Activated CD4-positive, alpha-beta T cell treated with anti-CD3 and anti-CD28 coated beads for 36 hours (primary cell): Measurements from ENCODE around the gene TRPM6. TPM values are rescaled to one million over a fixed set of nuclear protein-coding genes. Genes with fewer than 3 reads are reported as not detected.

Experiments used
- ATAC-seq: fragments of 200-7000 bp; cut with Tn5 transposase; one replicate; pipeline ENCODE4 v1.10.0; 2021; ENCODE audit warnings: mild to moderate bottlenecking, moderate library complexity
- CTCF ChIA-PET: fragments of 350-600 bp; sonication (Branson Sonifier 250); formaldehyde crosslinking; loops from one replicate; lab custom pipeline; 2021; ENCODE audit warnings: antibody characterized with exemption; lab: Charles Lee
- POLR2A ChIA-PET: fragments of 350-600 bp; sonication (Branson Sonifier 250); formaldehyde crosslinking; loops from one replicate; lab custom pipeline; 2021; ENCODE audit warnings: antibody characterized with exemption, inconsistent platforms; lab: Charles Lee
- DNase-seq: peaks from one replicate; pipeline ENCODE4 v3.0.0-alpha.2; 2020
- H3K27ac Mint-ChIP-seq: one replicate; pipeline ENCODE4 v1.8.0; 2021; ENCODE audit warnings: mixed read lengths
- H3K27me3 Mint-ChIP-seq: one replicate; pipeline ENCODE4 v1.8.0; 2021; ENCODE audit warnings: mixed read lengths
- H3K36me3 Mint-ChIP-seq: one replicate; pipeline ENCODE4 v1.8.0; 2021; ENCODE audit warnings: low read depth, mixed read lengths
- H3K4me1 Mint-ChIP-seq: one replicate; pipeline ENCODE4 v1.8.0; 2021; ENCODE audit warnings: mixed read lengths
- H3K4me3 Mint-ChIP-seq: one replicate; pipeline ENCODE4 v1.8.0; 2021; ENCODE audit warnings: mild to moderate bottlenecking, moderate library complexity, mixed read lengths
- H3K9me3 Mint-ChIP-seq: one replicate; pipeline ENCODE4 v1.8.0; 2021; ENCODE audit warnings: low read depth, mixed read lengths
- intact Hi-C, 2 experiments: fragments of 100-400 bp; cut with DNase I in 1 of 2; cut with micrococcal nuclease in 1 of 2; formaldehyde crosslinking; loops; one replicate each; pipeline versions ENCODE4 v1.14.2 to v1.15.1; 2022 to 2024; cut with DNase I, micrococcal nuclease
- total RNA-seq, 2 experiments: library from RNA; stranded (reverse); gene quantifications; one replicate each; pipeline ENCODE4 v1.2.3, GENCODE V29; 2021

The TRPM6 gene
- total RNA-seq, 2 experiments from 2014 or later: 0.07 TPM

DNA sequence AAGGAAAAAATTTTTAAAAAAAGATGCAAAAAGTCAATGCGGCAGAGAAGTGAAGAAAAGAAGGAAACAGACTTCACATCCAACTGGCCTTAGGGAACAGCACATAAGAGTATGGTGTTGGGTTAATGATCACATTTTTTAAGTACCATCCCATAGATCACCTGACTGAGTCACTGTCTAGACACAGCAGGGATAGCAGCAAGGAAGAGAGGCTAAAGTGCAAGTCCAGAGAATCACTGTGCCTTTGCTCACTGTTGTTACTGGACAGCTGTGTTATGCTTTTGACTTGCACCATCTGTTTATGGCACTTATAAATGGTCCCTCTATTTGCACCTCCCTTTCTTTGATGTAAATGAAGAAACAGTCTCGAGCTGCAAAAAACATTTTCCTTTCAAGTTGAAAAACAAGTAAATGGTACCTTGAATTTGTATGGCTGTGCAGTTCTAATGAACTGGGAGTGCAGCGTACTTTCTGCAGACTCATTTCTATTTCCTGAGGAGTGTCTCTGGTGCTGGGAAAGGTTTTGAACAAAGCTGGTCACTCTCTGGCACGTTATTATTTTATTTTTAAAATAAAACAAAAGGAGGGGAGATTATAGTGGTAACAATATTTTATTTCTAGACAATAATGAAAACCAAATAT, 84.2 kb downstream of the TRPM6 start:
- ChIA-PET CTCF (interaction anchor here (0.6 to 1.5 kb wide), 3 partner anchors 8 to 916 kb away, joined by 3 to 4 read pairs (median 3); no protein-coding TSS in a partner anchor), POLR2A (no interaction called here)
- Mint-ChIP-seq H3K4me1 (no peaks in the 10 kb centered on the region), H3K4me3 (no peak overlapping the region), H3K27me3 (peaks cover 15% of the 10 kb centered on the region), H3K27ac (no peak overlapping the region), H3K9me3 (no peaks in the 10 kb centered on the region), H3K36me3 (no peaks in the 10 kb centered on the region)
- no peak for ATAC-seq
- intact Hi-C loops: no loop called here
- no peak for DNase-seq

DNA sequence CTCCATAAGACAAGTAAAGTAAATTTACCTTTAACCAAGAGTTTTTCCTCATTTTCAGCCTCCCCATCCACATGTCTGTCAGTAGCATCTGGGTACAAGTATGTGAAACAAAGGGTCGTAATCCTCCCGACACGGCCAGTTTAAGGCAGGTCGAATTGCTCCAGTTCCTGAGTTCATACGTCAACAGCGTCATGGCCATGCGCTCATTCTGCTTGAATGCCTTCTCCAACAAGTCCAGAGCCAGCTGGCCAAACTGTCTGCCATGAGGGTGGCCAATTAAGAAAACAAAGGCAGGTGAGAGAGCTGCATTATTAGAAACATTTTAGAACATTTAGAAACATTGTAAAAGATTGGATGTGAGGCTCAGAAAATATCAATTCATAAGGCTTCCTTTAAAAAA, 87.5 kb downstream of the TRPM6 start:
- H3K27ac Mint-ChIP-seq: no peak overlapping the region
- DNase-seq (no peak), ATAC-seq (no peak)
- intact Hi-C loops: no loop called here
- H3K36me3 Mint-ChIP-seq: no peaks in the 10 kb centered on the region
- CTCF ChIA-PET: interaction anchor here (2.4 kb wide), 1 partner anchor 26 kb away, joined by 5 read pairs; no protein-coding TSS in a partner anchor
- peaks cover 8% of the 10 kb centered on the region for H3K27me3 Mint-ChIP-seq
- H3K4me3 Mint-ChIP-seq: no peak overlapping the region
- POLR2A ChIA-PET: no interaction called here
- no peaks in the 10 kb centered on the region for H3K9me3 Mint-ChIP-seq
- no peaks in the 10 kb centered on the region for H3K4me1 Mint-ChIP-seq

DNA sequence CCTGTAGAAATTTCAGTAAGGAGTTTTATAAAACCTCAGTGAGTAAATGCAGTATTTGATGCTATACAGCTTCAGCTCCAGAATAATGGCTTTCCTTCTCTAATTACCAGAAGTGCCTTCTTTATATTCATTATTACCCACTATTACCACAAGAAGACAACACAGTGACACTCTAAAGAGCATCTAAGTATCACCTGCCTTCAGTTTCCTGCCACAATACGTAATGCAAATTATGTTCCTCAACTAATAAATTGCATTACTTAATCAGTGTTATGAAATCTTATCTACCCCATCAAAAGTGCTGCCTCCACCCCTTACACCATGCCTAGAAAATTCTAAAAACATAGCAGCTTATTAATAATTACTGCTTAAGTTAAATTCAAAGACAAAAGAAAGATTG, 91.9 kb downstream of the TRPM6 start:
- intact Hi-C loops: no loop called here
- H3K27ac Mint-ChIP-seq: no peak overlapping the region
- no peak overlapping the region for H3K4me3 Mint-ChIP-seq
- ATAC-seq: no peak
- no peaks in the 10 kb centered on the region for H3K36me3 Mint-ChIP-seq
- DNase-seq: no peak
- H3K9me3 Mint-ChIP-seq: no peaks in the 10 kb centered on the region
- no peaks in the 10 kb centered on the region for H3K4me1 Mint-ChIP-seq
- ChIA-PET CTCF (no interaction called here), POLR2A (no interaction called here)
- H3K27me3 Mint-ChIP-seq: peaks cover 4% of the 10 kb centered on the region

DNA sequence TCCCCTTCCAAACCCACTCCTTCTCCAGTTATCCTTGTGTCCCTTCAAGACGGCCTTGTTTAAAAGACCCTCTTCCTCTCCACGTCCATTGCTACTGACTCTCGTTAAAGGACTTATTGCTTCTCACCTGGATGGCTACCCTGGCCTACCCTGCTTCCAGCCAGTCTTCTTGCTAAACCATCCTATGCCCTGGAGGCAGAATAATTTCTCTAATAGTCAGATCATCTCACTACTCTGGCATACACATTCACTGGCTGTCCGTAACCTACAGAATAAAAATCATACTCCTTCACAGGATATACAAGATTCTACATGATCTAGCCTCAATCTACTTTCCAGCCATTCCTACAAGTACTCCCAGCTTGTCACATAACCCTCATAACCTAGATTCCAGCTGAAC, 92.6 kb downstream of the TRPM6 start:
- H3K27ac Mint-ChIP-seq: no peak overlapping the region
- H3K36me3 Mint-ChIP-seq: no peaks in the 10 kb centered on the region
- H3K27me3 Mint-ChIP-seq: peaks cover 4% of the 10 kb centered on the region
- no peak overlapping the region for H3K4me3 Mint-ChIP-seq
- ChIA-PET POLR2A (no interaction called here), CTCF (no interaction called here)
- intact Hi-C loops: no loop called here
- ATAC-seq (no peak), DNase-seq (no peak)
- H3K9me3 Mint-ChIP-seq: no peaks in the 10 kb centered on the region
- H3K4me1 Mint-ChIP-seq: no peaks in the 10 kb centered on the region

DNA sequence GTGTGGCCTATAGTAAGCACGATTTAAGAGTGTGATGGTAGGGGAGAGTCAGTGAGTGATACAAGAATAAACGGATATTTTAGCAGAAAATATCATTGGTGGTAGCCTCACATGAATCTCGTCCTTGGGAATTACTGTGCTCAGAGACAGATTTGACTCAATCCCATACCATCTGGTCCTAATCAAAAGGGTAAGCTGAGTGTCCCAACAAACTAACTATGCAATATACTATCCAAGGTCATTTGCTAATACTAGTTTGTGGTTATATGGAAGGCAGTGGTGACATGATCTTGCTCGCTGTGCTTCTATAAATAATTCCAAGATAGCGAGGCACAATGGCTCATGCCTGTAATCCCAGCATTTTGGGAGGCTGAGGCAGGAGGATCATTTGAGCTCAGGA, 103.2 kb downstream of the TRPM6 start:
- H3K27ac Mint-ChIP-seq: no peak overlapping the region
- H3K4me1 Mint-ChIP-seq: no peaks in the 10 kb centered on the region
- peaks cover 6% of the 10 kb centered on the region for H3K27me3 Mint-ChIP-seq
- ChIA-PET CTCF (interaction anchor here (0.7 to 3.2 kb wide), 2 partner anchors 11 to 302 kb away, joined by 4 to 16 read pairs; no protein-coding TSS in a partner anchor), POLR2A (no interaction called here)
- intact Hi-C loops: no loop called here
- H3K36me3 Mint-ChIP-seq: no peaks in the 10 kb centered on the region
- H3K9me3 Mint-ChIP-seq: no peaks in the 10 kb centered on the region
- no peak overlapping the region for H3K4me3 Mint-ChIP-seq
- no peak for DNase-seq
- no peak for ATAC-seq

DNA sequence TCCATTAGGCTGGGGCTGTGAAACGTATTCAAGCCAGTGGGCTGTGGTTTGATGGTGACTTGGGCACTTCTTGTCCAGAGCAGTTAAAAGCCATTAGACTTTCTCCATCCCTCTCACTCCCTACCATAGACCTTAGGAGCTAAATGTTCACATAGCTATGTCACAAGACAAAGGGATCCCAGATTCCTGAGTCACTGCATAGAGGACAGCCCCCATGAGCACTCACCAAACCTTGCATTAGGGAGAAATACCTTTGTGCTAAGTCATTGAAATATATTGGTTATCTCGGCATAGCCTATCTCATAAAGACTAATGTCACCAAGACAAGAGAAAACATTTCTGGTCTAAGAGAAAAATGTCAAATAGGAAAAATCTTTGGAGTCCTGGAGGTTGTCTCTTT, 104.3 kb downstream of the TRPM6 start:
- DNase-seq (no peak), ATAC-seq (no peak)
- H3K4me3 Mint-ChIP-seq: no peak overlapping the region
- H3K36me3 Mint-ChIP-seq: no peaks in the 10 kb centered on the region
- intact Hi-C loops: no loop called here
- CTCF ChIA-PET: interaction anchor here (3.2 kb wide), 1 partner anchor 10 kb away, joined by 16 read pairs; no protein-coding TSS in a partner anchor
- H3K9me3 Mint-ChIP-seq: no peaks in the 10 kb centered on the region
- POLR2A ChIA-PET: interaction anchor here (0.6 kb wide), 1 partner anchor 969 kb away, joined by 4 read pairs; no protein-coding TSS in a partner anchor
- H3K27ac Mint-ChIP-seq: no peak overlapping the region
- no peaks in the 10 kb centered on the region for H3K4me1 Mint-ChIP-seq
- H3K27me3 Mint-ChIP-seq: peaks cover 7% of the 10 kb centered on the region

DNA sequence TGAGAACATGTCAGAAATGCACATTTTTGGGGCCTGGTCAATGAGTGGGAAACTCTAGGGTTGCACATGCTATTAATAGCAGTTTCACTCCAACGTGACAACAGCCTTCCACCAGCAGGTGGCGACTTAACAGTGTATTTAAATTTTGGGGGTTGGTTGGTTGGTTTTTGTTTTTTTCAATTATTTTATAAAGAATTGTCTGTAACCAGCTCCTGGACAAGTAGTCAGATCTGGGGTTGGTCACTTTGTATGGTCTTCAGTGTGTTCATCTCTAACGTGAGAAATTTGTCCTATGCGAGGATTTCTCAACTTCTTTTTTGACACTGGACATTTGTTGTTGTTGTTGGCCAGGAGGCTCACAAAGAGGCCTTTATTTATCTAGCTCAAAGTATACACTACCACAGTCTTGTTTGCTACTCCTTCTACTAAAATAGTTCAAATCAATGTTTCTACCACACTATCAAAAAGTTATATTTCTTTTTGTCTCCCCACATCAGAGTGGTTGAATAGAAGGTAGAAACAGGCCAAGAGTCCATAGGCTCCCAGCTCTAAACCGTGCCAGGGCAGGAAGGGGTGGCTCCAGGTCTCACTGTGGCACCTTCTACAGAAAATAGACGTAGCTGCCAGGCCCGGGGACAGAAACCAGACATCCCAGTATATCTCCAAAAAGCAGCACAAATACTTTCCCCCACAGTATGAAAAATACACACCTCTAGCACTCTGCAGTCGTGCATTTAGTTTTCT, 110.4 kb downstream of the TRPM6 start:
- intact Hi-C loops: loop anchor here in 1 of 2 experiments (1.0 kb wide), 2 partner anchors 175 to 225 kb away; partner anchors contain the start of gene C9orf40
- ChIA-PET POLR2A (no interaction called here), CTCF (interaction anchor here (0.6 to 10.1 kb wide), 21 partner anchors 10 to 309 kb away, joined by 3 to 160 read pairs (median 4); partner anchors contain the start of gene C9orf40)
- no peaks in the 10 kb centered on the region for H3K9me3 Mint-ChIP-seq
- H3K27me3 Mint-ChIP-seq: peaks cover 7% of the 10 kb centered on the region
- H3K36me3 Mint-ChIP-seq: no peaks in the 10 kb centered on the region
- peaks cover 4% of the 10 kb centered on the region for H3K4me1 Mint-ChIP-seq
- DNase-seq: peak; percentile 85
- no peak overlapping the region for H3K4me3 Mint-ChIP-seq
- peak; percentile 57 for ATAC-seq
- no peak overlapping the region for H3K27ac Mint-ChIP-seq

DNA sequence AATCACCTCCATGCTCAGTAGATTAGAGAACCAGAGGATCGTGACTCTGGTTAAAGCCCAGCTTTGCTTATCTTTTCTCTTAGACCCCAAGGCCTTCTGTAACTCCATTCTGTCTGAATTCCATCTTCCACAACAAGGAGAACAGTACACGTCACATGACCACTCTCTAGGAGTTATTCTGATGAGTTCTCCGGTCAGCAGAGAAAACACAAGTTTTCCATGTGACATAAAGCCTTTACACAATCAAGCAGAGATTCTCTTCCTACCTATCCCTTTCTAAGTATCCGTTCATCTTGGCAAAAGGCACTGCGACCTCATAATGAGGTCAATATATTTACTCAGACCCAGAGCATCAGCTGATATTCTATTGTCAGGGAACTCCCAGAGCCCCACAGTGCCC, 112.3 kb downstream of the TRPM6 start:
- DNase-seq: no peak
- ChIA-PET POLR2A (no interaction called here), CTCF (interaction anchor here (0.7 to 10.1 kb wide), 13 partner anchors 8 to 309 kb away, joined by 3 to 160 read pairs (median 4); no protein-coding TSS in a partner anchor)
- Mint-ChIP-seq H3K4me3 (no peak overlapping the region), H3K9me3 (no peaks in the 10 kb centered on the region), H3K36me3 (no peaks in the 10 kb centered on the region), H3K4me1 (peaks cover 18% of the 10 kb centered on the region), H3K27ac (no peak overlapping the region), H3K27me3 (peaks cover 13% of the 10 kb centered on the region)
- intact Hi-C loops: loop anchor here in 1 of 2 experiments (2.0 kb wide), 1 partner anchor 177 kb away; the partner anchor contains the start of gene C9orf40
- ATAC-seq: no peak

DNA sequence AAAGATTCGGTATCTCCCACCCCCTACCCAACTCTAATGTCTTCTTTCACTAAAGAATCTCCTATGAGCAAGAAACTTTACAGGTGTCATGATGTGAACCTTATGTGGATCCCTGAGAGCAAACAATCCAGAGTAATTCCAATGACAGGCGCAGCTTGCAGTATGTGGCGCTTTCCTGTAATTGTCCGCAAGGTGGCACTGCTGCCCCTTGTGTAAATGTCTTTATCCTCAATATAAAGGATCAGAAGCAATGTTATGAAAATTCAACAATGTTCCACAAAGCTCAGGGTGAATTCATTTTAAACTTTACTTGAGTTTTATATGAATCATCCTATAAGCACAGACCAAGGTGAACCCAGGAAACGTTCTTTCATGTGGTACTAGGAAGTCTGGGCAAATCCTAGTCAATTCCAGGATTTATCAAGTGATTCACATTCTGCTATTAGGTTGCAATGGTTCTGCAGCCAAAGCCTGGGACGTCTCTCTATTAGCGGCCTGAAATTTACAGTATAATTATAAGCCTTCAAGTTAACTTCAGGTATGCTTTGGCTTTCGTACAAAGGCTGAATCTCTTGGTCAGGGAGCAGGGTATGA, 113.7 kb downstream of the TRPM6 start:
- POLR2A ChIA-PET: no interaction called here
- CTCF ChIA-PET: interaction anchor here (0.7 to 10.1 kb wide), 31 partner anchors 9 to 375 kb away, joined by 3 to 160 read pairs (median 5); partner anchors contain the start of genes CARNMT1, NMRK1 and OSTF1
- H3K4me3 Mint-ChIP-seq: no peak overlapping the region
- H3K4me1 Mint-ChIP-seq: peaks cover 20% of the 10 kb centered on the region
- no peaks in the 10 kb centered on the region for H3K36me3 Mint-ChIP-seq
- H3K27me3 Mint-ChIP-seq: peaks cover 16% of the 10 kb centered on the region
- H3K27ac Mint-ChIP-seq: peak overlapping the region; percentile 31
- no peaks in the 10 kb centered on the region for H3K9me3 Mint-ChIP-seq
- intact Hi-C loops: loop anchor here (1.0 to 5.0 kb wide), 8 partner anchors 179 to 1557 kb away; partner anchors contain the start of gene C9orf40 (in 1 of the 2)
- DNase-seq (peak; percentile 85), ATAC-seq (peak; percentile 45)

DNA sequence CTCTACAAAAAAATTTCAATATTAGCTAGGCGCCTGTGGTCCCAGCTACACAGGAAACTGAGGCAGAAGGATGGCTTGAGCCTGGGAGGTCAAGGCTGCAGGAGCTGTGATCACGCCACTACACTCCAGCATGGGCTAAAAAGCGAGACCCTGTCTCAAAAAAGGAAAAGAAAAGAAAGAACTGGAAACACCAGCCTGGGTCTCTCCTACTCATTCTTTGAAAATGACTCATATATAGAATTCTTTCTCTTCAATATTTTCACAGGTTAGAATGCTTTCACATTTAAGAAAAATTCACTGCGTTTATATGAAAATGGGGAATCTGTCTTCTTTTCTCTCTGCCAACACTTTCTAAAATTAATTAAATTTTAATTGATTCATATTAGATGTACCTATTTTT, 115.6 kb downstream of the TRPM6 start:
- Mint-ChIP-seq H3K36me3 (no peaks in the 10 kb centered on the region), H3K27me3 (peaks cover 24% of the 10 kb centered on the region), H3K4me3 (no peak overlapping the region), H3K9me3 (no peaks in the 10 kb centered on the region), H3K4me1 (peaks cover 20% of the 10 kb centered on the region), H3K27ac (peak overlapping the region; percentile 35)
- intact Hi-C loops: loop anchor here in 1 of 2 experiments (5.0 kb wide), 4 partner anchors 380 to 1555 kb away; no protein-coding TSS in a partner anchor
- ChIA-PET POLR2A (no interaction called here), CTCF (interaction anchor here (0.7 to 10.1 kb wide), 8 partner anchors 11 to 313 kb away, joined by 3 to 160 read pairs (median 6); no protein-coding TSS in a partner anchor)
- peak; percentile 72 for ATAC-seq
- DNase-seq: peak; percentile 11

DNA sequence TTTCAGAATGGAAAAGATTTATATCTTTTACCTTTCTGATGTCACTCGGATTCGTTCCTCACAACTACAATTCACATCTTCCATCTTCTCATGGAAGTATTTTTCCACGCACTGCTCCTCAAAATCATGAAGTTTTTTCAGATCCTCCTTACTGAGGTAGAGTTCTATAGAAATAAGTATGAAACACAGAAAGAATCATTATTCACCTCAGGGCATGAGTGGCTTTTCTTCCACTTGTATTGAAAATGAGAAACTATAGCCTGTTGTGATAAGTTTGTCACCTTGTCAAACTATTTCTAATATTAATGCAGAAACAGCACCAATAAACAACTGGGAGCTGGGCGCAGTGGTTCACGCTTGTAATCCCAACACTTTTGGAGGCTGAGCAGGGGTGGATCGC, 116.0 kb downstream of the TRPM6 start:
- intact Hi-C loops: loop anchor here in 1 of 2 experiments (1.0 to 5.0 kb wide), 5 partner anchors 257 to 1554 kb away; partner anchors contain the start of gene CARNMT1
- Mint-ChIP-seq H3K27ac (peak overlapping the region; percentile 21), H3K27me3 (peaks cover 24% of the 10 kb centered on the region), H3K9me3 (no peaks in the 10 kb centered on the region), H3K4me3 (no peak overlapping the region), H3K36me3 (no peaks in the 10 kb centered on the region), H3K4me1 (peaks cover 20% of the 10 kb centered on the region)
- DNase-seq: no peak
- ChIA-PET CTCF (interaction anchor here (1.0 to 10.1 kb wide), 9 partner anchors 11 to 303 kb away, joined by 3 to 160 read pairs (median 4); no protein-coding TSS in a partner anchor), POLR2A (no interaction called here)
- ATAC-seq: peak; percentile 61
